ENCODE measurements around the gene TMEM232.
"Not testable (repeated sequence)": the region's sequence is repeated elsewhere in the genome, so short reads cannot be mapped to it uniquely, and the experiment has no call there.

TMEM232 gene

DNA sequence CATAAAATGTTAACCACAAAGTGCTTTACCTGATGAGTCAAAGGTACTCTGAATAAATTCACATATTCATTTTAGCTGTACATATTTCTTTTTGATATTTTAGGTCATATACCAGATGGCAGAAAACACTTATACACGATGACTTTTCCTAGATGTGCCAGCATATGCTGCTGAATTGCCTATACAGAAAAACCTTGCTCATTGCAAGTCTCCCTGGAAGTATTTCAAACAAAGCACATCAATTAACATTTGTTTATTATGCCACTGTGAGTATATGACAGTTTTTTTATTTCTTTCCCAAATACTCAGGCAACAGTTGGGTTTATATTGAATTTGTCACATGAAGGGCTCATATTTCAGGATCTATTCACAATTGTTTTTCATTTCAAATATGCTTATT, 180.8 kb downstream of the TMEM232 start:
- no peak for TF ChIP-seq CTCF (IDR thresholded peaks at IDR 0.05; ENCODE audit: unreplicated experiment in 3 of 3)
- Mint-ChIP-seq H3K27ac (no peak overlapping the region), H3K9me3 (no peaks in the 10 kb centered on the region), H3K27me3 (ENCODE audit: low read depth) (no peaks in the 10 kb centered on the region), H3K4me1 (no peaks in the 10 kb centered on the region), H3K36me3 (ENCODE audit: low read depth) (no peaks in the 10 kb centered on the region), H3K4me3 (no peak overlapping the region)

- H3K27ac Mint-ChIP-seq, result no peak overlapping the region
- TF ChIP-seq CTCF (IDR thresholded peaks at IDR 0.05; ENCODE audit: unreplicated experiment in 3 of 3), result no peak
Measured at GRCh38 chr5:110544603-110545002, 181.9 kb downstream of the TMEM232 start.

DNA sequence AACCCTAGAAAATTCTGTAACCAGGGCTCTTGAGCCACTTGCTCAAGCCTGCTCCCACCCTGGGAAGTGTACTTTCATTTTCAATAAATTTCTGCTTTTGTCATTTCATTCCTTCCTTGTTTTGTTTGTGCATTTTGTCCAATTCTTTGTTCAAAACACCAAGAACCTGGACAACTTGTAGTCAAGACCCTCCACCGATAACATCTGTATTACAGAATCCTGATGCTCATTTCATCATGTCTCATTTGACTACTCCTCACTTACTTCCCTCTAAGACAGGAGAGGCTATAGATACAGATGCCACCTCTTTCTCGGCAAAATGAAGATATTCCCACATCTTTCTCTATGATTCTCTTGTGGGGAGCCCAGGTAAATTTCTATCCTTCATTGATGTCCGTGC, 183.5 kb downstream of the TMEM232 start:
- no peak overlapping the region for H3K4me3 Mint-ChIP-seq
- no peaks in the 10 kb centered on the region for H3K27me3 Mint-ChIP-seq (ENCODE audit: low read depth)
- H3K9me3 Mint-ChIP-seq, result no peaks in the 10 kb centered on the region
- H3K4me1 Mint-ChIP-seq, result no peaks in the 10 kb centered on the region
- no peaks in the 10 kb centered on the region for H3K36me3 Mint-ChIP-seq (ENCODE audit: low read depth)
- TF ChIP-seq CTCF (IDR thresholded peaks at IDR 0.05; ENCODE audit: unreplicated experiment in 3 of 3), result no peak
- H3K27ac Mint-ChIP-seq, result no peak overlapping the region

More at GRCh38 chr5:110544603-110545002, 181.9 kb downstream of the TMEM232 start:
- no peaks in the 10 kb centered on the region for H3K36me3 Mint-ChIP-seq (ENCODE audit: low read depth)
- H3K27me3 Mint-ChIP-seq (ENCODE audit: low read depth), result no peaks in the 10 kb centered on the region
- no peak overlapping the region for H3K4me3 Mint-ChIP-seq
- no peaks in the 10 kb centered on the region for H3K9me3 Mint-ChIP-seq
- H3K4me1 Mint-ChIP-seq, result no peaks in the 10 kb centered on the region

DNA sequence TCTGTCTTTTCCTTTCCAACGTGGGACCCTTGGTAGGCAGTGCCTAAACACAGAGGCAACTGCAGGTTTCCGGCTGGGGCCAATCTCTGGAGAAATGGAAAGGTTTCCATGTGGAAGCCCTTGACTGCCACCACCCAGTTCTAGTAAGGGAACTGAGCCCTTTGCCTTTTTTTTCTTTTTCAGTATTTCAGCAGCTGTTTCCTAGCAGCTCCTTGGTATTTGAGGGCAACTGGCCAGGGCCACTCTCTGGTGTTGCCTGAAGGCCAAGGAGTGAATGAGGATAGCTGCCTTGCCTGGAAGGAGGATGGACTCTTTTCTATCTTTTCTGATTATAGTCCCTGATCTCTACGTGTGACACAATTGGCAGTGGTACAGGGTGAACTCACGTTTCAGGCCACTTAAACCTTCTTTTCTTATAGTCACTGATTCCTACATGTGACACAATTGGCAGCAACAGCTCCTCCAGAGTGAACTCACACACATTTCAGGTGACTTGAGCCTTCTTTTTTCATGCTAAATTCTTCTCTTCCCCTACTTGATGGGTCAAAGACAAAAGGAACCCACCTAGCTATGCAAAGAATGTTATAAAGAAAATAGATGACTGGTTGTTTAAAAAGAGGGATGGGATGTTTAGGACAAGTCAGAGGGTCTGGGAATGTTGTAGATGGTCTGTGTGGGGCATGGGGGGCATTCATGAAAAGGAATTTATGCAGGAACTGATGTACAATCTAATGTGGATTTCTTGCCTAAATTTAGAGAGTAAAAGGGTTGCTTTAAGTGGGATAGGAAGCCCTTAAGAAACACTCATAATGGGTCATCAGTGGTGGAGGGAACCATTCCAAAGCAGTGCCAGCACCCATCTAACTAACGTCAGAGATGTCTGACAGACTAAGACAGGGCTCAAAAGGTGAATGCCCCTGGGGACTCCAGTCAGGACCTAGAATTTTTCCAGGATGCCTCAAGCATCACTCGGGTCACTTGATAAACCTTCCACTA, 190.1 kb downstream of the TMEM232 start:
- no peak overlapping the region for H3K4me3 Mint-ChIP-seq
- H3K9me3 Mint-ChIP-seq, result no peaks in the 10 kb centered on the region
- H3K4me1 Mint-ChIP-seq, result no peaks in the 10 kb centered on the region
- no peaks in the 10 kb centered on the region for H3K27me3 Mint-ChIP-seq (ENCODE audit: low read depth)
- H3K27ac Mint-ChIP-seq, result no peak overlapping the region
- TF ChIP-seq CTCF (IDR thresholded peaks at IDR 0.05; ENCODE audit: unreplicated experiment in 3 of 3), result no peak
- no peaks in the 10 kb centered on the region for H3K36me3 Mint-ChIP-seq (ENCODE audit: low read depth)

DNA sequence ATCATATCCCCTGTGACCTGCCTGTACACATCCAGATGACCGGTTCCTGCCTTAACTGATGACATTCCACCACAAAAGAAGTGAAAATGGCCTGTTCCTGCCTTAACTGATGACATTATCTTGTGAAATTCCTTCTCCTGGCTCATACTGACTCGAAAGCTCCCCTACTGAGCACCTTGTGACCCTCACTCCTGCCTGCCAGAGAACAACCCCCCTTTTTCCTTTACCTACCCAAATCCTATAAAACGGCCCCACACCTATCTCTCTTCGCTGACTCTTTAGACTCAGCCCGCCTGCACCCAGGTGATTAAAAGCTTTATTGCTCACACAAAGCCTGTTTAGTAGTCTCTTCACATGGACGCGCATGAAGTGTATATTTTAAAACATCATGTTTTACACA, 191.3 kb downstream of the TMEM232 start:
- not testable (repeated sequence) for H3K27me3 Mint-ChIP-seq (ENCODE audit: low read depth); H3K27ac Mint-ChIP-seq; H3K36me3 Mint-ChIP-seq (ENCODE audit: low read depth)

DNA sequence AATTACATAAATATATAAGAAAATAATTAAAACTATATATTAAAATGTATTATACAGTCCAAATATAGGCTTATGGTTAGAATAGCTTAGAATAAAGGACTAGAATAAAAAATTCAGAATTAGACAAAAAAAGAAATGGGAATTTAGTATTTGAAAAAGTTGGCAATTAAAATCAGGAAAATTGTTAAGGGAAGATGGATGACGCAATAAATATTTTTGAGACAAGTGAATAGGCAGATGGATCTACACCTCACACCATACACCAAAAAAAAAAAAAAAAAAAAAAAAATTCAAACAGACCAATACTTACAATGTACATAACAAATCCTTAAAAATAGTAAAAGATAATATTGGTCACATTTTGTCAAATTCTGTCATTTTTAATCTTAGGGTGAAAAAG, 200.7 kb downstream of the TMEM232 start:
- TF ChIP-seq CTCF (IDR thresholded peaks at IDR 0.05; ENCODE audit: unreplicated experiment in 3 of 3), result no peak
- no peaks in the 10 kb centered on the region for H3K27me3 Mint-ChIP-seq (ENCODE audit: low read depth)
- no peaks in the 10 kb centered on the region for H3K36me3 Mint-ChIP-seq (ENCODE audit: low read depth)
- no peak overlapping the region for H3K4me3 Mint-ChIP-seq
- no peak overlapping the region for H3K27ac Mint-ChIP-seq
- peaks cover 5% of the 10 kb centered on the region for H3K9me3 Mint-ChIP-seq
- no peaks in the 10 kb centered on the region for H3K4me1 Mint-ChIP-seq

More for the DNA sequence above, 191.3 kb downstream of the TMEM232 start:
- not testable (repeated sequence) for H3K4me3 Mint-ChIP-seq, H3K9me3 Mint-ChIP-seq, H3K4me1 Mint-ChIP-seq

Data from nephron (organoid).